GM18861 (cell line): ENCODE data around the gene DZIP1.

ENCODE experiments used
- ATAC-seq: cut with Tn5 transposase; IDR thresholded peaks from one replicate; pipeline ENCODE4 v1.9.1; 2021; ENCODE audit not compliant: unreplicated experiment

DZIP1 gene

DNA sequence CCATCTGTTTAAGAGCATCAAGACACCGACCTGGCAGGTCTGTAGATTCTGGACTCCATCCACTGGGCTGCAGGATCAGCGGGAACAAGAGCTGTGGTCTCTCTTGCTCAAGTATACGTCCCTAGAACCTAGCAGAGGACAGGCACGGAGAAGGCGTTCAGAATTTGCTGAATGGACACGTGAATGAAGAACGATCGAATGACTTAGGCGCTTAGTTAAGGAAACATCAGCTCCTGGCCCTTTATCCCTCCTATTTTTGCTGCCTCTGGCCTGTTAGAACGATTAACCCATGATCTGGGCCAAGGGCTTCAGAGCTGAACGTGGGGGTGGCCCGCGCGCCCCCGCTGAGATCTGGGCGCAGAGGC, 953 bp downstream of the DZIP1 start:
- no peak for ATAC-seq

DNA sequence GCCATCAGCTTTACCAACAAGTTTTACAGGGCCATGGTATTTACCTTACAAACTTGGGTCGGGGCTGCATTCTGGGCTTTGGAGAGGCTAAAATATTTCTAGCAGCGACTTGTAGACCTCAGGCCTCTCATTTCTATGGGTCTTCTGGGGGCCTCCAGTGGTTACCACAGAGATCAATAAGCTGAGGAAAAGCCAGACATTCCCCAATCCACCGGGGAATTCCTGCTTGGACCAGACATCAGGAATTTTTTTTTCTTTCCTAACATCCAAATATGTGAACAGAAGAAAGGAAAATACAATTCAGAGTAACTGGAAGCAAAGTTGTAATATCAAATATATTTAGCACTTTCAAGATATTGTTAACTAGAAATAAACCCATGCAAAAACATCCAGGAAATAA, 1.5 kb downstream of the DZIP1 start:
- ATAC-seq: no peak

DNA sequence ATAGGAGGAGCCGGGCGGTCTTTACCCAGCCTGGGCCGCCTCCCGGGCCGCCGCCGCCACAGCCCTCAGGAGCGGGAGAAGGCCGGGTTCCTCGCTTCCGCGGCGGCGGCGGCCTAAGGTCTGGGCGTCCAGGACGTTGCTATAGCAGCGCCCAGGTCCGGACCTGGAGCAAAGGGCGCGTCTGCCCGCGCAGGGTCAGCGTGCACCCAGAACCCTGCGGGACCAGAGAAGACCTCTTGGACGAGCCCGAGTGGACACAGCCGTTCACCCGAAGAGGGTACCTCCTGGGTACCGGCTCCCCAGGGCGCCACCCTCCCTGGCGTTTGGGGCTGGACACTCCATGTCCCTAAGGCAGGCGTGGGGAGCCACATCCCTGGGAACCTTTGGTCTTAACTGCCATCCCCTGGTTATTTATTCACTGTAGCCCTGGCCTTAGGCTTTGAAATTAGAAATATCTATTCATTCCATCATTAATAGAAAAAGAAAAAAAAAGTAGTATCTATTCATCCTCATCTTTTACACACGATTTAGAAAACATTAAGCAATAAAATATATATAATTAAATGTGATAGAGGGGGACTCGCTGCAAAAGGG, 2.4 kb downstream of the DZIP1 start:
- ATAC-seq: no peak

- no peak for ATAC-seq
These were observed 3.0 kb downstream of the DZIP1 start for GRCh38 chr13:95641291-95642027.

DNA sequence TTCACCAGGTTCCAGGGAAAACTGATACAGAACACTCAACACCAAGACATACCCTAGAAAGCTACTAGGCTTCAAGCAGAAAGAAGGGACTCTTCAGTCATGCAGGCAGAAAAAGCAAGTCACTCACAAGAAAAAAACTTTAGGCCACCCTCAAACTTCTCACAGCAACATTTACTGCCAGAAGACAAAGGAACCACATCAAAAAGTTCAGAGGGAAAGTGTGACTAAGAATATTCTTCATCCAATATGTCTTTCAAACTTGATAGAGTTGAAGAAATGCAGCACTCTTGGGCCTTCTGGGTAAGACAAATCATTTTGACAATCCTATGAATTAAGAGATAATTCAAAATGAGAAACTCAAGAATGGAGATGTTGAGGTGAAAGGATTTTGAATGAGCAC, 7.7 kb downstream of the DZIP1 start:
- ATAC-seq: no peak

DNA sequence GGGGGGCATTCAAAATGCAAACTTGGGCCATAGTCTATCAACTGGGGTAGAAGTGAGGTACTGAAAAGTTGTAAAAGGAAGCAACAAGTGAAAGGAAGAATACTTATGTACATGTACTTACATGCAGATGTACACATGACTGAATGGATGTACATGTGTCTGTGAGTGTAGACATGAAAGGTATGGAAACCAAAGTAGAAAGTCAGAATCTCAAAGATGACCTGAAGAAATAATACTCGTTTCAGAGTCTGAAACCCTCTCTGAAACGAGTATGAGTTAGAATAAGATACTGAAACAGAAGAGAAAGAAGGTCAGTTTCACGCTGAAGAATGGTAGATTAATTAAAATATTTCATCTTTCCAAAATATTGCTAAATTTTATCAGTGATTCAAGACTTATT, 13.9 kb downstream of the DZIP1 start:
- no peak for ATAC-seq

DNA sequence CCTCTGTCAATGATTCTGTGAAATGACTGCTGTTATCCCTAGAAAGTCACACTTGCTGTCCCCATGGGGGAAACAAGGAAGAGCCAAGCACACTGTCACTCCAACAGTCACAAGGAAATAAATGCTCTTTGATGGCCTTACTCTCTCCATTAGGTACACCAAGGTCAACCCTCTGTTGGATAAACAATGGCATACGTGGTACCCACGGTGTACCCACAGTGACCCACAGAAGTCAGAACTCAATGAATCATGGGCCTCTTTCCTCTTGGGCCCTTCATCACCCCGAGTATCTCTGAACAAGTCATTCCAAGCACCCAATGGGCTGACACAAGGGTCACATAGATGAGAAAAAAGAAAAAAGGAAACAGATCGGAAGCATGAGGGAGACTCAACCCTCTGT, 15.4 kb downstream of the DZIP1 start:
- ATAC-seq: no peak

DNA sequence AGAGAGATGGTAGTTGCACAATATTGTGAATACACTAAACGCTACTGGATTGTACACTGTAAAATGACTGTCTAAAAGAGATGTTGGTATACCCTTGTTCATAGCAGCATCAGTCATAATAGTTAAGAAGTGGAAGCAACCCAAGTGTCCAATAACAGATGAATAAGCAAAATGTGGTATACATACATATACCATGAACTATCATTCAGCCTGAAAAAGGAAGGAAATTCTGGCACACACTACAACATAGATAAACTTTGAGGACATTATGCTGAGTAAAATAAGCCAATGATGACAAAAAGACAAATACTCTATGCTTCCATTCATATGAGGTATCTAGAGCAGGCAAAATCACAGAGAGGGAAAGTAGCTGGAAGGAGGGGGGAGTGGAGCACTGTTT, 16.0 kb downstream of the DZIP1 start:
- ATAC-seq: no peak

GRCh38 chr13:95627590-95627989, 16.9 kb downstream of the DZIP1 start:
- no peak for ATAC-seq

DNA sequence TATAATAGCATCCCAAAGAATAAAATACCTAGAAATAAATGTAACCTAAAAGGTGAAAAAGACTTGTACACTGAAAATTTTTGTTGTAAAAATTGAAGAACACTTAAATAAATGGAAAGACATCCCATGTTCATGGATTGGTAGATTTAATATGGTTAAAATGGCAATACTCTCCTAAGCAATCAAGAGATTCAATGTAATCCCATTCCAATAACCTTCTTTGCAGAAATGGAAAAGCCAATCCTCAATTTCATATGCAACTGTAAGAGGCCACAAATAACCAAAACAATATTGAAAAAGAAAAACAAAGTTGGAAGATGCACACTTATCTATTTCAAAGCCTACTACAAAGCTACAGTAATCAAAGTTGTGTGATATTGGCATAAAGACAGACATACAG, 17.7 kb downstream of the DZIP1 start:
- no peak for ATAC-seq

- no peak for ATAC-seq
These were observed 20.5 kb downstream of the DZIP1 start for GRCh38 chr13:95624020-95624419.

DNA sequence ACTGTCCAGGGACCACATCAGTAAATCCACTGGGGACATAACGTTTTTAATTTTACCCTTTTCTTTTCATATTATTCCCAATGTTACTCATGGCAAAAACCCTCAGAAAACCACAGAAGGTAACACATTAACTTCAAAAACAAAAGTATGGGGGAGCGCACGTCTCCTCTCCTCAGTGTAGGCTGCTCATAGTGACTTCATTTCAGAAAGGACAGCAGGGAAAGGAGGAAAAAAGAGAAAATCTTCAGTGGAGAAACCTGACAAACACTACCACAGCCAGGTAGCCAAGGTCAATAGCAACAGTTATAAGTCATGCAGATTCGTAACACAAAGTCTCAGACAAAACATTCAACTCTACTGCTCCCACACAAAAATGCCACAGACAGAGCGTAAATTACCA, 21.4 kb downstream of the DZIP1 start:
- no peak for ATAC-seq

GRCh38 chr13:95620825-95621498, 23.5 kb downstream of the DZIP1 start:
- ATAC-seq: no peak

DNA sequence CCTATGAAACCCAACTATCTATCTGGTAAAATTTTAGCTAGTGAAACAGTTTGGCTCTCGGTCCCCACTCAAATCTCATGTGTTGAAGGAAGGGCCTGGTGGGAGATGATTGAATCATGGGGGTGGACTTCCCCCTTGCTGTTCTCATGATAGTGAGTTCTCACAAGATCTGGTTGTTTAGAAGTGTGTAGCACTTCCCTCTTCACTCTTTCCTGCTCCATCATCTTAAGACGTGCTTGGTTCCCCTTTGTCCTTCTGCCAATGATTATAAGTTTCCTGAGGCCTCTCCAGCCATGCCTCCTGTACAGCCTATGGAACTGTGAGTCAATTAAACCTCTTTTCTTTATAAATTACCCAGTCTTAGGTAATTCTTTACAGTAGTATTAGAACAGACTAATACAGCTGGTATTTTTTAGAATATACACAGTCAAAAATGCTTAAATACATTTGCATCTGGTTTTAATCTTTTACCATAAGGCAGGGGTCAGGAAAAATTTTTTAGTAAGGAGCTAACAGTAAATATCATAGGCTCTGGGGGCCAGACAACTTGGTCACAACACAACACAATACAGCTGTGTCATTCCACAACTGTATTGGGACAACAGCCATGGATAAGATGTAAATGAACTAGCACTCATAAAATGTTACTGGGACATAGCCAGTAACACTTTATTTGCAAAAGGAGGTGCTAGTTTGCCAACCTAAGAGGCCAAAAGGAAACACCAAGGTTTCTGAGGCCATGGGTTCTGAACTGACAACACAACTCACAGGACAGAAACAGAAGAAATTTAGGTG, 24.3 kb downstream of the DZIP1 start:
- ATAC-seq: no peak

- no peak for ATAC-seq
These were observed 29.0 kb downstream of the DZIP1 start for GRCh38 chr13:95615539-95615938.

GRCh38 chr13:95614641-95615245, 29.8 kb downstream of the DZIP1 start:
- no peak for ATAC-seq

- ATAC-seq: no peak
These were observed 35.7 kb downstream of the DZIP1 start for GRCh38 chr13:95608640-95609323.

DNA sequence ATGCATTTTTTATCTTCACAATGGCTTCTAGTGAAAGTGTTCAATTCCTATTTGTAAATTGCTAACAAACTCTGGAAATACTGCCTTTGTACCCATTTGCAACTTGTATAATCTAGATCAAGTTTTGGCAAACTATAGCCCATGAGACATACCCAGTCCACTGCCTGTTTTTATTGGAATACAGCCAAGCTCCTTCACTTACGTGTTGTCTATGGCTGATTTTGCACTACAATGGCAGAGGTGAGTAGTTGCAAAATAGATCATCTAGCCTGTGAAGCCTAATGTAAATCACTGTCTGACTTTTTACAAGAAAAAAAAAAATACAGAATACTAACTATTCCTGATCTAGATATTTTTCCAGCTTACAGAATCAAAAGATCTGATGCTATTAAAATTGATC, 37.1 kb downstream of the DZIP1 start:
- ATAC-seq: no peak

- no peak for ATAC-seq
These were observed 38.9 kb downstream of the DZIP1 start for GRCh38 chr13:95605448-95606125.

- no peak for ATAC-seq
These were observed 40.0 kb downstream of the DZIP1 start for GRCh38 chr13:95604556-95604915.
